GM23338 (cell line): ENCODE measurements around the gene CHAT. TPM values are rescaled to one million over a fixed set of nuclear protein-coding genes. Genes with fewer than 3 reads are reported as not detected.

Experiments
- CREB1 ChIP-seq: fragments of 250-450 bp; sonication (Bioruptor Pico); IDR thresholded peaks from 2 replicates; pipeline ENCODE4 v1.5.0; 2020; ENCODE audit warnings: low read depth, mild to moderate bottlenecking, moderate library complexity
- EZH2 ChIP-seq: fragments of 200-600 bp; sonication (generic); IDR thresholded peaks from one replicate; pipeline ENCODE4 v1.8.0; 2017; ENCODE audit warnings: antibody characterized with exemption, mild to moderate bottlenecking, low read depth; ENCODE audit not compliant: unreplicated experiment
- POLR2AphosphoS5 ChIP-seq: IDR thresholded peaks from 2 replicates; pipeline ENCODE4 v1.6.1; 2016; ENCODE audit warnings: antibody characterized with exemption, low read depth
- ZNF114 ChIP-seq: fragments of 250-450 bp; sonication (Bioruptor Pico); IDR thresholded peaks from 2 replicates; pipeline ENCODE4 v1.5.0; 2020; ENCODE audit warnings: mild to moderate bottlenecking, moderate library complexity
- ZNF331 ChIP-seq: fragments of 250-450 bp; sonication (Bioruptor Pico); IDR thresholded peaks from 2 replicates; pipeline ENCODE4 v1.5.0; 2020; ENCODE audit warnings: low read depth, mild to moderate bottlenecking, moderate library complexity
- polyA plus RNA-seq: library from polyadenylated mRNA; unstranded; fragments of >200 nt; fragmentation: Nextera tagmentation; extraction: Ambion mirVana; gene quantifications from 2 replicates; pipeline ENCODE4 v1.2.1, GENCODE V29; 2016
- total RNA-seq: library from RNA; depleted of rRNA; stranded (reverse); fragments of >200 nt; shearing (Covaris generic); gene quantifications from 2 replicates; pipeline ENCODE4 v1.2.3, GENCODE V29; 2014
- TF ChIP-seq, protein P1 (sequence below): fragments of 250-450 bp; sonication (Bioruptor Pico); IDR thresholded peaks from 2 replicates; pipeline ENCODE4 v1.5.0; 2020; ENCODE audit warnings: mild to moderate bottlenecking, moderate library complexity
- TF ChIP-seq, protein P2 (sequence below), 2 experiments: fragments of 200-600 bp in 1 of 2; sonication (generic) in 1 of 2; conservative IDR thresholded peaks; 2 replicates each; pipeline versions ENCODE4 v1.5.1 to v1.6.1; 2016 to 2017; ENCODE audit warnings: antibody characterized with exemption in 2 of 2, low read depth in 2 of 2, mild to moderate bottlenecking in 2 of 2, moderate library complexity in 1 of 2
- TF ChIP-seq, protein P3 (sequence below): IDR thresholded peaks from one replicate; pipeline ENCODE4 v1.6.1; 2018; ENCODE audit warnings: antibody characterized with exemption; ENCODE audit not compliant: unreplicated experiment

CHAT gene
- total and polyA plus RNA-seq, 2 experiments from 2014 or later: not detected

DNA sequence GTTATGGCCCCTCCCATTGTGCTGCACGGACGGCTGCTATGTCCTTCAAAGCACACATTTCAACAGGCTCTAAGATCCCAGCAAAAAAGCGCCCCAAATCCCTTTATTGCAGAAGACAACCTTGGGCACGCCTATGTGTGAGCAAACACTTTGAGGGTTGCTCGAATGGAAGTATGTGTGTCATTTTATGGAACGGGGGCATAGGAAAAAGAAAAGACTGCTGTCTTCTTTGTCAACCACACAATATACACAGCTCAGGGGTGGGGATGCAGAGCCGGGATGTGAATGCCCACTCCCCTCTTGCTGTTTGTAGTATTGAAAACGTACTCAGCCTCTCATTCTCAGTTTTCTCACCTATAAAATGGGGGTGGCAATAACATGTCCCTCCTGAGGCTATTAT, 97.6 kb downstream of the CHAT start (continued):
- TF ChIP-seq, protein P1, sequence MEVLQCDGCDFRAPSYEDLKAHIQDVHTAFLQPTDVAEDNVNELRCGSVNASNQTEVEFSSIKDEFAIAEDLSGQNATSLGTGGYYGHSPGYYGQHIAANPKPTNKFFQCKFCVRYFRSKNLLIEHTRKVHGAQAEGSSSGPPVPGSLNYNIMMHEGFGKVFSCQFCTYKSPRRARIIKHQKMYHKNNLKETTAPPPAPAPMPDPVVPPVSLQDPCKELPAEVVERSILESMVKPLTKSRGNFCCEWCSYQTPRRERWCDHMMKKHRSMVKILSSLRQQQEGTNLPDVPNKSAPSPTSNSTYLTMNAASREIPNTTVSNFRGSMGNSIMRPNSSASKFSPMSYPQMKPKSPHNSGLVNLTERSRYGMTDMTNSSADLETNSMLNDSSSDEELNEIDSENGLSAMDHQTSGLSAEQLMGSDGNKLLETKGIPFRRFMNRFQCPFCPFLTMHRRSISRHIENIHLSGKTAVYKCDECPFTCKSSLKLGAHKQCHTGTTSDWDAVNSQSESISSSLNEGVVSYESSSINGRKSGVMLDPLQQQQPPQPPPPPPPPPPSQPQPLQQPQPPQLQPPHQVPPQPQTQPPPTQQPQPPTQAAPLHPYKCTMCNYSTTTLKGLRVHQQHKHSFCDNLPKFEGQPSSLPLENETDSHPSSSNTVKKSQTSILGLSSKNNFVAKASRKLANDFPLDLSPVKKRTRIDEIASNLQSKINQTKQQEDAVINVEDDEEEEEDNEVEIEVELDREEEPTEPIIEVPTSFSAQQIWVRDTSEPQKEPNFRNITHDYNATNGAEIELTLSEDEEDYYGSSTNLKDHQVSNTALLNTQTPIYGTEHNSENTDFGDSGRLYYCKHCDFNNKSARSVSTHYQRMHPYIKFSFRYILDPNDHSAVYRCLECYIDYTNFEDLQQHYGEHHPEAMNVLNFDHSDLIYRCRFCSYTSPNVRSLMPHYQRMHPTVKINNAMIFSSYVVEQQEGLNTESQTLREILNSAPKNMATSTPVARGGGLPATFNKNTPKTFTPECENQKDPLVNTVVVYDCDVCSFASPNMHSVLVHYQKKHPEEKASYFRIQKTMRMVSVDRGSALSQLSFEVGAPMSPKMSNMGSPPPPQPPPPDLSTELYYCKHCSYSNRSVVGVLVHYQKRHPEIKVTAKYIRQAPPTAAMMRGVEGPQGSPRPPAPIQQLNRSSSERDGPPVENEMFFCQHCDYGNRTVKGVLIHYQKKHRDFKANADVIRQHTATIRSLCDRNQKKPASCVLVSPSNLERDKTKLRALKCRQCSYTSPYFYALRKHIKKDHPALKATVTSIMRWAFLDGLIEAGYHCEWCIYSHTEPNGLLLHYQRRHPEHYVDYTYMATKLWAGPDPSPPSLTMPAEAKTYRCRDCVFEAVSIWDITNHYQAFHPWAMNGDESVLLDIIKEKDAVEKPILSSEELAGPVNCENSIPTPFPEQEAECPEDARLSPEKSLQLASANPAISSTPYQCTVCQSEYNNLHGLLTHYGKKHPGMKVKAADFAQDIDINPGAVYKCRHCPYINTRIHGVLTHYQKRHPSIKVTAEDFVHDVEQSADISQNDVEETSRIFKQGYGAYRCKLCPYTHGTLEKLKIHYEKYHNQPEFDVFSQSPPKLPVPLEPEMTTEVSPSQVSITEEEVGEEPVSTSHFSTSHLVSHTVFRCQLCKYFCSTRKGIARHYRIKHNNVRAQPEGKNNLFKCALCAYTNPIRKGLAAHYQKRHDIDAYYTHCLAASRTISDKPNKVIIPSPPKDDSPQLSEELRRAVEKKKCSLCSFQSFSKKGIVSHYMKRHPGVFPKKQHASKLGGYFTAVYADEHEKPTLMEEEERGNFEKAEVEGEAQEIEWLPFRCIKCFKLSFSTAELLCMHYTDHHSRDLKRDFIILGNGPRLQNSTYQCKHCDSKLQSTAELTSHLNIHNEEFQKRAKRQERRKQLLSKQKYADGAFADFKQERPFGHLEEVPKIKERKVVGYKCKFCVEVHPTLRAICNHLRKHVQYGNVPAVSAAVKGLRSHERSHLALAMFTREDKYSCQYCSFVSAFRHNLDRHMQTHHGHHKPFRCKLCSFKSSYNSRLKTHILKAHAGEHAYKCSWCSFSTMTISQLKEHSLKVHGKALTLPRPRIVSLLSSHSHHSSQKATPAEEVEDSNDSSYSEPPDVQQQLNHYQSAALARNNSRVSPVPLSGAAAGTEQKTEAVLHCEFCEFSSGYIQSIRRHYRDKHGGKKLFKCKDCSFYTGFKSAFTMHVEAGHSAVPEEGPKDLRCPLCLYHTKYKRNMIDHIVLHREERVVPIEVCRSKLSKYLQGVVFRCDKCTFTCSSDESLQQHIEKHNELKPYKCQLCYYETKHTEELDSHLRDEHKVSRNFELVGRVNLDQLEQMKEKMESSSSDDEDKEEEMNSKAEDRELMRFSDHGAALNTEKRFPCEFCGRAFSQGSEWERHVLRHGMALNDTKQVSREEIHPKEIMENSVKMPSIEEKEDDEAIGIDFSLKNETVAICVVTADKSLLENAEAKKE (CRISPR knock-in tag): no peak
- TF ChIP-seq EZH2 (no peak), ZNF331 (no peak), ZNF114 (CRISPR knock-in tag) (no peak), POLR2AphosphoS5 (no peak), CREB1 (CRISPR knock-in tag) (no peak)
- TF ChIP-seq, protein P2, sequence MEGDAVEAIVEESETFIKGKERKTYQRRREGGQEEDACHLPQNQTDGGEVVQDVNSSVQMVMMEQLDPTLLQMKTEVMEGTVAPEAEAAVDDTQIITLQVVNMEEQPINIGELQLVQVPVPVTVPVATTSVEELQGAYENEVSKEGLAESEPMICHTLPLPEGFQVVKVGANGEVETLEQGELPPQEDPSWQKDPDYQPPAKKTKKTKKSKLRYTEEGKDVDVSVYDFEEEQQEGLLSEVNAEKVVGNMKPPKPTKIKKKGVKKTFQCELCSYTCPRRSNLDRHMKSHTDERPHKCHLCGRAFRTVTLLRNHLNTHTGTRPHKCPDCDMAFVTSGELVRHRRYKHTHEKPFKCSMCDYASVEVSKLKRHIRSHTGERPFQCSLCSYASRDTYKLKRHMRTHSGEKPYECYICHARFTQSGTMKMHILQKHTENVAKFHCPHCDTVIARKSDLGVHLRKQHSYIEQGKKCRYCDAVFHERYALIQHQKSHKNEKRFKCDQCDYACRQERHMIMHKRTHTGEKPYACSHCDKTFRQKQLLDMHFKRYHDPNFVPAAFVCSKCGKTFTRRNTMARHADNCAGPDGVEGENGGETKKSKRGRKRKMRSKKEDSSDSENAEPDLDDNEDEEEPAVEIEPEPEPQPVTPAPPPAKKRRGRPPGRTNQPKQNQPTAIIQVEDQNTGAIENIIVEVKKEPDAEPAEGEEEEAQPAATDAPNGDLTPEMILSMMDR (conservative IDR thresholded peaks at IDR 0.05; ENCODE audit: low read depth in 2 of 2): no peak
- TF ChIP-seq, protein P3, sequence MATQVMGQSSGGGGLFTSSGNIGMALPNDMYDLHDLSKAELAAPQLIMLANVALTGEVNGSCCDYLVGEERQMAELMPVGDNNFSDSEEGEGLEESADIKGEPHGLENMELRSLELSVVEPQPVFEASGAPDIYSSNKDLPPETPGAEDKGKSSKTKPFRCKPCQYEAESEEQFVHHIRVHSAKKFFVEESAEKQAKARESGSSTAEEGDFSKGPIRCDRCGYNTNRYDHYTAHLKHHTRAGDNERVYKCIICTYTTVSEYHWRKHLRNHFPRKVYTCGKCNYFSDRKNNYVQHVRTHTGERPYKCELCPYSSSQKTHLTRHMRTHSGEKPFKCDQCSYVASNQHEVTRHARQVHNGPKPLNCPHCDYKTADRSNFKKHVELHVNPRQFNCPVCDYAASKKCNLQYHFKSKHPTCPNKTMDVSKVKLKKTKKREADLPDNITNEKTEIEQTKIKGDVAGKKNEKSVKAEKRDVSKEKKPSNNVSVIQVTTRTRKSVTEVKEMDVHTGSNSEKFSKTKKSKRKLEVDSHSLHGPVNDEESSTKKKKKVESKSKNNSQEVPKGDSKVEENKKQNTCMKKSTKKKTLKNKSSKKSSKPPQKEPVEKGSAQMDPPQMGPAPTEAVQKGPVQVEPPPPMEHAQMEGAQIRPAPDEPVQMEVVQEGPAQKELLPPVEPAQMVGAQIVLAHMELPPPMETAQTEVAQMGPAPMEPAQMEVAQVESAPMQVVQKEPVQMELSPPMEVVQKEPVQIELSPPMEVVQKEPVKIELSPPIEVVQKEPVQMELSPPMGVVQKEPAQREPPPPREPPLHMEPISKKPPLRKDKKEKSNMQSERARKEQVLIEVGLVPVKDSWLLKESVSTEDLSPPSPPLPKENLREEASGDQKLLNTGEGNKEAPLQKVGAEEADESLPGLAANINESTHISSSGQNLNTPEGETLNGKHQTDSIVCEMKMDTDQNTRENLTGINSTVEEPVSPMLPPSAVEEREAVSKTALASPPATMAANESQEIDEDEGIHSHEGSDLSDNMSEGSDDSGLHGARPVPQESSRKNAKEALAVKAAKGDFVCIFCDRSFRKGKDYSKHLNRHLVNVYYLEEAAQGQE: no peak
